Activated T-cell treated with anti-CD3 and anti-CD28 coated beads, Interleukin-2, amount 50 U/mL, for 24 hours (primary cell): ENCODE data around the gene KMT5C.
A peak's percentile ranks its signal among the peaks of the same experiment; 100 is the strongest.

Experiments
- DNase-seq: peaks from one replicate; pipeline ENCODE4 v3.0.0-alpha.2; 2020
- H3K27ac Mint-ChIP-seq: 2 replicates; pipeline ENCODE4 v1.8.0; 2020; ENCODE audit warnings: mild to moderate bottlenecking, mixed read lengths
- H3K27me3 Mint-ChIP-seq: 2 replicates; pipeline ENCODE4 v1.8.0; 2020; ENCODE audit warnings: mixed read lengths
- H3K36me3 Mint-ChIP-seq: 2 replicates; pipeline ENCODE4 v1.8.0; 2020; ENCODE audit warnings: low read depth, mixed read lengths
- H3K4me1 Mint-ChIP-seq: 2 replicates; pipeline ENCODE4 v1.8.0; 2020; ENCODE audit warnings: low read depth, mixed read lengths
- H3K4me3 Mint-ChIP-seq: 2 replicates; pipeline ENCODE4 v1.8.0; 2020; ENCODE audit warnings: mild to moderate bottlenecking, moderate library complexity, mixed read lengths
- H3K9me3 Mint-ChIP-seq: 2 replicates; pipeline ENCODE4 v1.8.0; 2020; ENCODE audit warnings: mixed read lengths

KMT5C gene

DNA sequence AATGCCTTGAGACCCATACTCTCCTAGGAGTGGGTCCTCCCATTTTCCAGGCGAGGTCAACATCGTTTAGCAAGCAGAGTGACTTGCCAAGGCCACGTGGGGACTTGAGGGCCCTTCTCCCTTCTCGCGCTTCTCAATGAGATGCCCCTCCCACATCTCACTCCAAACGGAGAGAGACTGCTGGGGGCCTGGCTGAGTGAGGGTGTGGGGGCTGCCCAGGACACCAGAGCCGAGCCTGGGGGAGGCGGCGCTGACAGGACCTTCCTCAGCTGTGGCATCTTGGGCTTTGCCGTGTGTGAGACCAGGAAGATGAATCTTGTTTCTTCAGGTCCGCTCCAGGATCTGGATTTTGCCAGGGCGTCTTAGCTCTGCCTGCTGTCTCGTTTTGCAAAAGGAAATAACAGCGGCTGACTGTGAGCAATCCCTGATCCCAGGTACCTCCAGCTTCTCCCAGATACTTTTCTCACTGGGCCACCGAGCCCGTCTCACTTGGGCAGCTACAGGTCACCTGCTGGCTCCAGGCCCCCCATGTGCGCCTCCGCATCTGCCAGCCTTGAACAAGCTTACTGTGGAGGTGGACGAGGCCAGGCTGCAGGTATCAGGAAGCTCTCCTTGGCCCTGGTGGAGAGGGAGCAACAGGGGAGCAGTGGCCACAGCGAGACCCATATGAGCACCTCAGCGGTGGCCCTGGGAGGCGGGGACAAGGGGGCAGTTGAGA, 8.8 kb downstream of the KMT5C start:
- Mint-ChIP-seq H3K4me1 (peaks cover 10% of the 10 kb centered on the region), H3K4me3 (no peak overlapping the region), H3K27ac (no peak overlapping the region), H3K36me3 (peaks cover 22% of the 10 kb centered on the region), H3K9me3 (no peaks in the 10 kb centered on the region), H3K27me3 (peaks cover 32% of the 10 kb centered on the region)
- DNase-seq: no peak

DNA sequence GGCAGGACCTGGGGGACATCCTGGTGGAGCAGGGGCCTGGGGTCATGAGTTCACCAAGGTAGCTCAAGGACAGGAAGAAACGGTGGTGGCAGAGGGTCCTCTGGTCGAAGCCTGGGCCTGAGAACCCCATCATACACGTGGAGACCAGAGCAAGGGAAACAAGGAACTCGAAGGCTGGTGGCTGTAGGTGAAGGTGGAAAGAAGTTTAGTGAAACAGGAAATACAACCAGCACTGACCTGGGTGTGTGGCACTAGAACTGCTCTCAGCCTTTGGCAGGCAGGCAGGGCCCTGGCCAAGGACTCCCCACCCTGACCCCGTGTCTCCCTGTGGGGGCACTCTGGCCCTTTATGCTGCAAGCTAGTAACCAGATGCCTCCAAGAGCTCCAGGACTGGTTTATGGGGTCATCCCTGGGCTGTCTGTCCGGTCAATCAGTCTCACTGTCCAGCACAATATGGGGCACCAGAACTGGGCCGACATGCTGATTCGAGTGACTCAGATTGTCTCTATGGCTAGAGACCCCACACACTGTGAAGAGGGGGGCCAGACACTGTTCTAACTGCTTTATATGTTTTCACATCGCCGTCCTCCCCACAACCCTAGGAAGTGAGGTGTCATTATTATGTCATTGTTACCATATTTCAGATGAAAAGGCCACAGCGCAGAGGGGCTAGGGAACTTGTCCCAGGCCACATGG, 11.1 kb downstream of the KMT5C start:
- no peak overlapping the region for H3K27ac Mint-ChIP-seq
- DNase-seq: no peak
- peaks cover 47% of the 10 kb centered on the region for H3K27me3 Mint-ChIP-seq
- H3K9me3 Mint-ChIP-seq: no peaks in the 10 kb centered on the region
- peaks cover 4% of the 10 kb centered on the region for H3K36me3 Mint-ChIP-seq
- peaks cover 14% of the 10 kb centered on the region for H3K4me1 Mint-ChIP-seq
- H3K4me3 Mint-ChIP-seq: no peak overlapping the region

DNA sequence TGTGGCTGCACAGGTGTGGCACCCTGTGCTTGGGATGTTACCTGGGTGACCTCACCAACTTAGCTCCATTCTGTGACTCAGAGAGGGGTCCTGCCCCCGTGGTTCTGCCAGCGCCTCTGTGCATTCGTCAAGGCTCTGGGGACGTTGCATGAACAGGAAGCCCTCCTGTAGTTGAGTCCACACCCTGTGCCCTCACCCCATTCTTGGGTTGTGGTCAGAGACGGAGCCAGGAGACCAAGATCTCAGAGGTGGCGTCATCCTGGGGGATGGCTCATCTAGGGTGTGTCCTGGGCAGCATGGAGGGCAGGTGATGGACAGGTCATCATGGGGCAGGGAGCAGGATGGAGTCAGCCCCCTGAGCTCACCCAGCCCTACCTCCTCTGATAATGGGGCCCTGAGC, 12.4 kb downstream of the KMT5C start:
- no peak overlapping the region for H3K4me3 Mint-ChIP-seq
- H3K36me3 Mint-ChIP-seq: peaks cover 4% of the 10 kb centered on the region

DNA sequence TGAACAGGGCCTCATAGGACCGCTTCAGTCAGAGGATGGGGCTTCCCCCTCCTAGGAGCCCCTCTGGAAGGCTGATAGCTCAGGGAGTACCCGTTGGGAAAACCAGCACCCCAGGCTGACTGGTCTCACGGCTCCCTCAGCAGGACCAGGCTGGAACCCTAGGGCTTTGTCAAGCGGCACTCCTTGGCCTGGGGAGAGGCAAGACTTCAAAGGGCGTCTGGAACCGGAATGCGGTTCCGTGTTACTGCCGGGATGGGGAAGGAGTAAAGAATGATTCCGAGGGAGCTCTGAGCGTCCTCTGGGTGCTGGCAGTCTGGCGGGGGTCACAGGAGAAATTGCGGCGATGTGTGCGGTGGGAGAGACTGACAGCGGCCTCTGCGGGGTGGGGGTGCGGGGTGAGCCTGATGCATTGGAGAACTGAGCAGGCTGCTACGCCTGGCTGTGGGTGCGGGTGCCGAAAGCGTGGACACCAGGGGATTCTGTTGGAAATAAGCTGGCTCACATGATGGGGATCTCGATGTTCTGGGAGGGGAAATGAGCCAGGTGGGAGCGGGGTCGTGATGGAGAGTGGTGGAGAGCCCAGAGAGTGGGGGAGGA, 13.0 kb downstream of the KMT5C start:
- Mint-ChIP-seq H3K4me1 (peaks cover 14% of the 10 kb centered on the region), H3K4me3 (peak overlapping the region; percentile 54), H3K27me3 (peaks cover 64% of the 10 kb centered on the region), H3K9me3 (no peaks in the 10 kb centered on the region), H3K27ac (no peak overlapping the region), H3K36me3 (peaks cover 4% of the 10 kb centered on the region)
- DNase-seq: no peak

More for the DNA sequence above, 12.4 kb downstream of the KMT5C start:
- Mint-ChIP-seq H3K9me3 (no peaks in the 10 kb centered on the region), H3K27ac (no peak overlapping the region), H3K4me1 (peaks cover 14% of the 10 kb centered on the region), H3K27me3 (peaks cover 59% of the 10 kb centered on the region)
- no peak for DNase-seq

DNA sequence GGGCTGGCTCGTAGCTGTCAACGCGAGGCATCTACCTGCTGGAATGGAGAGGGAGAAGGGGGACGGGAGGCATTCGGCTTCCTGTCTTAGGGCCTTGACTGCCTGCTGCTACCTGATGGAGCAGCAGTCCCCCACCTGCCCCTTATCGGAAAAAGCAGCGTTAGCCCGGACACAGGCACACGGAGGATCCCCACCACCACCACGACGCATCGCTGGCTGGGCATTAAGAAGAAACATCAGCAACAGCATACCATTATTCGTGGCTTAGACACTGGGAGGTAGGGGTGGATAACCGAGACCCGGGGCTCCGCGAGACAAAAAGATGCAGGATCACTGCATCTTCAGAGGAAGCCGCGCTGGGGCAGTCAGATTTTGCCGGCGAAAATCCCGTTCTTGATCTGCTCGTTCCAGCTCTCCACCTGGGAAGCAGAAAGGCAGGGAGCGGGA, 13.7 kb downstream of the KMT5C start:
- H3K27me3 Mint-ChIP-seq: peaks cover 64% of the 10 kb centered on the region
- H3K4me3 Mint-ChIP-seq: peak overlapping the region; percentile 54
- no peaks in the 10 kb centered on the region for H3K36me3 Mint-ChIP-seq
- H3K9me3 Mint-ChIP-seq: no peaks in the 10 kb centered on the region
- no peak overlapping the region for H3K27ac Mint-ChIP-seq
- peaks cover 14% of the 10 kb centered on the region for H3K4me1 Mint-ChIP-seq
- no peak for DNase-seq

DNA sequence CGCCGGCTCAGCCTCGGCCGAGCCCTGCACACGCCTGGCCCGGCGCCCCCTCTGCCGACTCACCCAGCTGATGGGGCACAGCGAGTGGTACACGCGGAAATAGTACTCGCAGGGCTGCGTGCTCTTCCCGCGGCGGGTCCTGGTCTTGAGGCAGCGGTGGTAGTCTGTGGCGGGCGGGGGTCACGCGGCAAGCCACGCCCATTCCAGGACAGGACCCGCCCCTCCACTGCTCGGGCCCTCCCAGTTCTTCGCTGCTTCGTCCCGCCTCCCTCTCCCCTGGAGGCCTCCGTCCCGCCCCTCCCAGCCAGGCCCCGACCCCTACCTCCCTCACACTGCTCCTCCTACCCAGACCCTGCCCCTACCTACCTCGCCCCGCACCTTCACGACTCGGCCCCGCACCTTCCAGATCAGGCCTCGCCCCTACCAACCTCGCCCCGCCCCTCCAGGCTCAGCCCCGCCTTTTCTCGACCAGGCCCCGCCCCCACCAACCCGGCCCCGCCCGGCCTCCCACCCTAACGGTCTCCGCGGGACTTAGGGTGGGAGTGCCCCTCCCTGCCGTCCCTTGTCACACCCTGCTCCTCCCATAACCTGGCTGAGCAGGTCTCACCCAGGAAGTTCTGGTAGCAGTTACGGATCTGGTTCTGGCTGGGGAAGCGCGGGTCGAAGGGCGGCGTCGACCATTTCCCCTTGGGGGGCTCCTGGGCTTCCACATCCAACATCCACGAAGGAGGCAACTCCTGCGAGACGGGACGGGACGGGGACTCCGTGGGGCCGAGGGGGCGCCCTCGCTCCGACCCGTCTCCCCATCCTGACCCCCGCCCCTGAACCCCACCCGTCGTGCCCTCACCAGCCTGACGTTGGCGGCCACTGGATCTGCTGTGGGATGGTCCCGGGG, 14.4 kb downstream of the KMT5C start:
- peaks cover 14% of the 10 kb centered on the region for H3K4me1 Mint-ChIP-seq
- peaks cover 64% of the 10 kb centered on the region for H3K27me3 Mint-ChIP-seq
- H3K27ac Mint-ChIP-seq: no peak overlapping the region
- H3K4me3 Mint-ChIP-seq: peak overlapping the region; percentile 54
- H3K9me3 Mint-ChIP-seq: no peaks in the 10 kb centered on the region
- DNase-seq: peak; percentile 70
- H3K36me3 Mint-ChIP-seq: no peaks in the 10 kb centered on the region

DNA sequence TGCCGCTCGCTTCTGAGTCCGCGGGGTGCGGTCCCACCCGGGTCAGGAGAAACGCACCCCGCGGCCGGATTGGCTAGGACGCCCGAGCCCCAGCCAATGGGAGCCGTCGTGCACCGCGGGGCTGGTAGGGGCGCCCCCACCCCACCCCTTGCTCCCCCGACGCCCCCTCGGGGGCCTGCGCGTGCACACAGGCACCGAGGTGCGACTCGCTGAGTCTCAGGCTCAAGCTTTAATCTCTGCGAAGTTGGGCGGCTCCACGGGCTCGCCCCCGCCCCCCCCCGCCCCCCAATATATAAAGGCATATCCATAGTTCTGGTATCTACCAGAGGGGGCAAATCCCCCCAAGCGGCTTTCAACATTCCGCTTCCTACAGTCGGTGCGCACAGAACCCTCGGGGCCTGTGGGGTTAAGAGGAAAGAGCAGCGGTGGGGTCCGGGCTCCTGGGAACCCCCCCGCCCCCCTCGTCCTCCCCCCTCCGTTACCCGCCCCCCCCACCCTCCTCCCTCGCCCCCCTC, 15.1 kb downstream of the KMT5C start, which contains the start of gene COX6B2:
Gene COX6B2 (minus strand): TSS at position 22 of the 515 bp plus-strand sequence. CDS start 198 bp downstream, outside the sequence.
- H3K36me3 Mint-ChIP-seq: no peaks in the 10 kb centered on the region

DNA sequence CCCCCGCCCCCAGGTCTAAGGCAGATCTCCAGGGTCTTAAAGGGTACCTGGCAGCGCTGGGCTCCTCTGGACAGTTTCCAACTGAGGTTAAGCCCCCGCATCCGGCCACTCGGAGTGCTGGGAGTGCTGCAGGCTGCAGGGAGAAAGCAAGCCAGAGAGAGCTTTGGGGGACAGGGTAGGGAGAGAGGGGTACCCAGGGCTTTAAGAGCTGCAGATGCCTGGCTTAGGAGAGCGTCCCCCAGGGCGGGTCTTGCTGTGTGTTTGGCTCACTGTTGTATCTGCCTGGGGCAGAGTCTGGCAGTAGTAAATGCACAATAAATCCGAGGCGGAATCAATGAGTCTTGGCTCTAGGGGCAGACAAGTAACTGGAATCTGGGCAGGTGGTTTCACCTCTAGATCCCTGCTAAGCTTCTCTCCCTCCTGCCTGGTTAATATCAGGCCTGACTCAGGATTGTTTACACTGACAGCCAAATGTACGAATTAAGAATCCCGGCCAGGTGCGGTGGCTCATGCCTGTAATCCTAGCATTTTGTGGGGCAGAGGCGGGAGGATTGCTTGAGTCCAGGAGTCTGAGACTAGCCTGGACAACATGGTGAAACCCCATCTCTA, 15.6 kb downstream of the KMT5C start:
- Mint-ChIP-seq H3K27me3 (peaks cover 64% of the 10 kb centered on the region), H3K4me1 (peaks cover 14% of the 10 kb centered on the region), H3K27ac (no peak overlapping the region), H3K9me3 (no peaks in the 10 kb centered on the region), H3K36me3 (no peaks in the 10 kb centered on the region), H3K4me3 (no peak overlapping the region)
- no peak for DNase-seq

More for the DNA sequence above, 15.1 kb downstream of the KMT5C start, which contains the start of gene COX6B2:
- Mint-ChIP-seq H3K4me3 (peak within 1 kb of the TSS; percentile 54), H3K4me1 (peaks cover 14% of the 10 kb centered on the region), H3K27ac (no peak within 1 kb of the TSS), H3K27me3 (peaks cover 64% of the 10 kb centered on the region), H3K9me3 (no peaks in the 10 kb centered on the region)
- no peak for DNase-seq

DNA sequence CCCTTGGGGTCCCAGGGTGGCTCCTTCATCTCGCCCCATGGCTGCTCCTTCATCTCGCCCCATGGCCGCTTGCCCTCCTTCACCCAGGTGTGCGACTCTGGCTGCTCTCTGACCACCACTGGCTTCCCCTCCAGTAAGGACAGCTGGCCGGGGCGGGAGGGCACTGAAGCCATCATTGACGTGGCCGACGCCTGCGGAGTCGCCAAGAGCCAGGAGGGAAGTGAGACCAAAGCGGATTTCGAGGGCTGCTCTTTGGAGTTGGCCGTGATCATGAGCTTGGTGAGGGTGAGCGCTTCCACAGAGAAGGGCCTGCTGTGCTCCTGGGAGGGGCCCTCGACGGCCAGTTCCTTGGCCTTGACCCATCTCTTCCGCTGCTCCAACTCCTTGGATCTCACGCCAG, 18.8 kb downstream of the KMT5C start:
- Mint-ChIP-seq H3K4me3 (no peak overlapping the region), H3K27me3 (peaks cover 33% of the 10 kb centered on the region), H3K4me1 (peaks cover 4% of the 10 kb centered on the region), H3K9me3 (no peaks in the 10 kb centered on the region), H3K27ac (no peak overlapping the region), H3K36me3 (no peaks in the 10 kb centered on the region)
- DNase-seq: no peak

DNA sequence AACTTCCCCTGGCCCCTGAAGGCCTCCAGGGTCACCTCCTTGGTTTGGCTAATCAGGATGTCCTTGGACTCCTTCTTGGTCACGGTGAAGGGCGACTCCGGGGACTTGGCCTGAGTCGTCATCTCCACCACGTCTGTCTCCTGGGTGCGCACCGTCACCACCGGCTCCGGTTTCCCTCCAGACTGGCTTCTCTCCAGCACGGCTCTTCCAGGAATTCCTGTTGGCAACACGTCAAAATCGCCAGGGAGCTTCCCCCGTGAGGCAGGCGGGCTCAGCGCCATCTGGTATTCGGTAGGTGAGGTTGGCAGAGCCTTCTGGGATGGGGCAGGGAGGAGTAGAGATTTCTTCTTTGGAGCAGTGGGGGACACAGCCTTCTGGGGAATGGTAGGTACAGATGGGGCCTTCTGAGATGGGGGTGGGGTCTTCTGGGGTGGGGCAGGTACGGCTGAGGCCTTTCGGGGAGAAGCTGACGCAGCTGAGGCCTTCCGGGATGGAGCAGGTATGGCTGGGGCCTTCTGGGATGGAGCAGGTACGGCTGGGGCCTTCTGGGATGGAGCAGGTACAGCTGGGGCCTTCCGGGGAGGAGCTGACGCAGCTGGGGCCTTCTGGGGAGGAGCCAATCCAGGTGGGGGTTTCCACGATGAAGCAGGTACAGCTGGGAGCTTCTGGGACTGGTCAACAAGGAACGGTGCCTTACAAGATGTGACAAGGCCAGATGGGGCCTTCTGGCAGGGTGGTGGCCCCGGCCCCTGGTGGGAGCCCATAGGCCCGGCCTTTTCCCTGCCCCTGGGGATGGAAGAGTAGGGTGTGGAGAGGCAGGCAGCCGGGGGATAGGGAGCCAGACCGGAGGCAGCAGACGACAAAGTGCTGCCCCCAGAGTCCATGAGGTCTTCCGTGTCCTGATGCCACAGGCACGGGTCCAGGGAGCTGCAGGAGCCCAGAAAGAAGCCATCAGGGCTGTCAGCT, 19.6 kb downstream of the KMT5C start:
- H3K27ac Mint-ChIP-seq: no peak overlapping the region

DNA sequence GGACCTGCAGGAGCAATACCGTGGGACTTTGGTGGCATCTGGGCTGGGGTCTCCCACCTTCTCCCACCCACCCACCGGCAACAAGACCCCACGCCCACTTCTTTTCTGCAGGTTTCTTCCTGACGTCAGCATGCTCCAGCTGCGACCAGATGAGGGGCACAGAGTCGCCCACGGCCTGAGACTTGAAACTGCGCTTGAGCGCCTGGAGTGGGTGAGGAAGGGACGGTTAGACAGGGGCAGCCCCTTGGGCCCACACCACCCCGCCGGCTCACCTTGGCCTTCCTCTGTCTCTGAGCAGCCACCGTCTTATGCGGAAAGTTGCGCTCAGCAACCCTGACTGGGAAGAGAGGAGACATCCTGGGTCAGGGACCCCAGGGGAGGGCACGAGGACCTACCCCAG, 21.2 kb downstream of the KMT5C start:
- DNase-seq: no peak
- Mint-ChIP-seq H3K4me1 (no peaks in the 10 kb centered on the region), H3K4me3 (no peak overlapping the region), H3K27ac (no peak overlapping the region), H3K9me3 (no peaks in the 10 kb centered on the region), H3K27me3 (peaks cover 16% of the 10 kb centered on the region), H3K36me3 (no peaks in the 10 kb centered on the region)

More for the DNA sequence above, 19.6 kb downstream of the KMT5C start:
- Mint-ChIP-seq H3K9me3 (no peaks in the 10 kb centered on the region), H3K4me3 (no peak overlapping the region), H3K27me3 (peaks cover 26% of the 10 kb centered on the region), H3K36me3 (no peaks in the 10 kb centered on the region), H3K4me1 (no peaks in the 10 kb centered on the region)
- DNase-seq: no peak

DNA sequence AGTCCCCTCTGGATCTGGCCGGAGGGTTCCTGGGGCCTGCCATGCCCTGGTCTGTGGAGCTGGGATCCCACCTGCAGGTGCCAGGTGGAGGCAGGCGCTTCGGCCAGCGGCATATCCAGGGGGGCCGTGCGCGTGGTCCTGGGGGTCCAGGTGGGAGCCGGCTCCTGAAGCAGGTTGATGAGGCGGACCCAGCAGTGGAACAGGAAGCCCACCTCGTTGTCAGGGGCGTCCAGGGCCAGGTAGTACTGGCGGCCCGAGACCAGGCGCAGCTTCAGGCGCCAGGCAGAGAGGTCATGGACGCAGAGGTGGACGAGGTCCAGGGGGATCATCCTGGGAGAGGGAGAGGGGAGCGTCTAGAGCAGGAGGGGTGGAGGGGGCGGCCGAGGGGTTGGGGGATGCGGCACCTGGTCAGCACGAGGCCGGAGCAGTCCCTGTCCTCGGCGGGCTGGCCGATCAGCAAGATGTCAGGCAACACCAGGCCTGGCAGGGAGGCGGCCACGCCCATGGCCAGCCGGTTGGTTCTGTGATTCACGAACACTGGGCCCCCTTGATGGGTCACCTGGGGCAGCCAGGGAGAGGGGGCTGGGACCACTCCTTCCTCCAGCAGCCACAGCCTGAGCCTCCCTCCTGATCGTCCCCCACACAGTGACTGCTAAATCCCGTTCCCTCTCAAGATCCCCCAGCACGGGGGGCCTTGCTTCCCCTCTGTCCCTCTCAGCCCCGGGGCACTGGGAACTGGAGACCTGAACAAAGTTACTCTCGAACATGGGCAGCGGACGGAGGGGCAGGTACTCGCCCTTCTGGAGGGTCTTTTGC, 22.7 kb downstream of the KMT5C start:
- no peak overlapping the region for H3K4me3 Mint-ChIP-seq
- H3K27ac Mint-ChIP-seq: no peak overlapping the region
- H3K9me3 Mint-ChIP-seq: no peaks in the 10 kb centered on the region
- no peaks in the 10 kb centered on the region for H3K36me3 Mint-ChIP-seq
- peaks cover 7% of the 10 kb centered on the region for H3K27me3 Mint-ChIP-seq
- DNase-seq: no peak
- H3K4me1 Mint-ChIP-seq: no peaks in the 10 kb centered on the region
